Ascending aorta (tissue), 2 donors: ENCODE data around the gene BTG1. TPM values are rescaled to one million over a fixed set of nuclear protein-coding genes. Genes with fewer than 3 reads are reported as not detected.

ENCODE experiments used
- DNase-seq, 2 donors: peaks; one replicate each; pipeline ENCODE4 v3.0.0-alpha.2; 2019; ENCODE audit warnings: low spot score in 2 of 2
- H3K27ac ChIP-seq, 2 donors: fragments of 200-600 bp; sonication (generic); one replicate each; pipeline ENCODE4 v1.5.1; 2016 to 2017; ENCODE audit warnings: mild to moderate bottlenecking in 1 of 2
- H3K27me3 ChIP-seq: fragments of 200-600 bp; sonication (generic); one replicate; pipeline ENCODE4 v1.5.1; 2017
- H3K36me3 ChIP-seq, 2 donors: fragments of 200-600 bp; sonication (generic); one replicate each; pipeline ENCODE4 v1.5.1; 2016
- H3K4me1 ChIP-seq, 2 donors: fragments of 200-600 bp; sonication (generic); one replicate each; pipeline ENCODE4 v1.5.1; 2016 to 2017; ENCODE audit warnings: mild to moderate bottlenecking in 1 of 2
- H3K4me3 ChIP-seq, 2 donors: fragments of 200-600 bp; sonication (generic); one replicate each; pipeline ENCODE4 v1.5.1; 2016 to 2017; ENCODE audit warnings: mild to moderate bottlenecking in 1 of 2
- H3K9me3 ChIP-seq, 2 donors: fragments of 200-600 bp; sonication (generic); one replicate each; pipeline ENCODE4 v1.5.1; 2016
- intact Hi-C: fragments of 100-400 bp; cut with DNase I; formaldehyde crosslinking; loops from one replicate; pipeline ENCODE4 v1.15.1; 2023
- total RNA-seq: library from RNA; depleted of rRNA; stranded (reverse); fragments of >200 nt; gene quantifications from one replicate; pipeline ENCODE4 v1.1.0, GENCODE V29; 2016
- TF ChIP-seq, protein P1 (sequence below), 3 experiments: fragments of 200-600 bp in 2 of 3; fragments of 450-650 bp in 1 of 3; sonication (generic) in 2 of 3; IDR thresholded peaks; one replicate each; pipeline ENCODE4 v1.5.1; 2016 to 2019; ENCODE audit warnings: antibody characterized with exemption in 3 of 3, mild to moderate bottlenecking in 1 of 3, moderate library complexity in 1 of 3

Gene BTG1
- total RNA-seq, 1 donor from 2014 or later, result 17.3 TPM

DNA sequence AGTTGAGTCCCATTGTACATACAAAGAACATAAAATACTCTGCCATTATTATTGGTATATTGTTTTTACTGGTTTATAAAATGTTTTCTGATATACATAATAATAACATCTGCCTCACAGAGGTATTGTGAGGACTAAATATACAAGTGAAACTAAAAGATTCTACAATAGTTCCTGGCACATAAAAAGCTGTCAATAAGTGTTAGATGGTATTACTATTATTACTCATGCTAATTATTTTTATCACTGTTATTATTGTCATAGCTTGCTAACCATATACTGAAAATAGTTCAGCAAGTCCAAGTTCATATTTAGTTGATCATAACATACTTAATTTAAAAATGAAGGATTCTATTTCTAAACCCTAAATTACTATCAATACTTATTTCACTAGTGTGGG, 34.4 kb downstream of the BTG1 start:
- H3K27me3 ChIP-seq, result no peaks in the 10 kb centered on the region
- H3K4me1 ChIP-seq, result no peaks in the 10 kb centered on the region
- H3K27ac ChIP-seq, result no peak overlapping the region
- no peak overlapping the region for H3K4me3 ChIP-seq
- DNase-seq, result no peak
- intact Hi-C loops, result no loop called here
- no peaks in the 10 kb centered on the region for H3K9me3 ChIP-seq
- no peaks in the 10 kb centered on the region for H3K36me3 ChIP-seq
- TF ChIP-seq, protein P1, sequence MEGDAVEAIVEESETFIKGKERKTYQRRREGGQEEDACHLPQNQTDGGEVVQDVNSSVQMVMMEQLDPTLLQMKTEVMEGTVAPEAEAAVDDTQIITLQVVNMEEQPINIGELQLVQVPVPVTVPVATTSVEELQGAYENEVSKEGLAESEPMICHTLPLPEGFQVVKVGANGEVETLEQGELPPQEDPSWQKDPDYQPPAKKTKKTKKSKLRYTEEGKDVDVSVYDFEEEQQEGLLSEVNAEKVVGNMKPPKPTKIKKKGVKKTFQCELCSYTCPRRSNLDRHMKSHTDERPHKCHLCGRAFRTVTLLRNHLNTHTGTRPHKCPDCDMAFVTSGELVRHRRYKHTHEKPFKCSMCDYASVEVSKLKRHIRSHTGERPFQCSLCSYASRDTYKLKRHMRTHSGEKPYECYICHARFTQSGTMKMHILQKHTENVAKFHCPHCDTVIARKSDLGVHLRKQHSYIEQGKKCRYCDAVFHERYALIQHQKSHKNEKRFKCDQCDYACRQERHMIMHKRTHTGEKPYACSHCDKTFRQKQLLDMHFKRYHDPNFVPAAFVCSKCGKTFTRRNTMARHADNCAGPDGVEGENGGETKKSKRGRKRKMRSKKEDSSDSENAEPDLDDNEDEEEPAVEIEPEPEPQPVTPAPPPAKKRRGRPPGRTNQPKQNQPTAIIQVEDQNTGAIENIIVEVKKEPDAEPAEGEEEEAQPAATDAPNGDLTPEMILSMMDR (IDR thresholded peaks at IDR 0.05), result no peak

DNA sequence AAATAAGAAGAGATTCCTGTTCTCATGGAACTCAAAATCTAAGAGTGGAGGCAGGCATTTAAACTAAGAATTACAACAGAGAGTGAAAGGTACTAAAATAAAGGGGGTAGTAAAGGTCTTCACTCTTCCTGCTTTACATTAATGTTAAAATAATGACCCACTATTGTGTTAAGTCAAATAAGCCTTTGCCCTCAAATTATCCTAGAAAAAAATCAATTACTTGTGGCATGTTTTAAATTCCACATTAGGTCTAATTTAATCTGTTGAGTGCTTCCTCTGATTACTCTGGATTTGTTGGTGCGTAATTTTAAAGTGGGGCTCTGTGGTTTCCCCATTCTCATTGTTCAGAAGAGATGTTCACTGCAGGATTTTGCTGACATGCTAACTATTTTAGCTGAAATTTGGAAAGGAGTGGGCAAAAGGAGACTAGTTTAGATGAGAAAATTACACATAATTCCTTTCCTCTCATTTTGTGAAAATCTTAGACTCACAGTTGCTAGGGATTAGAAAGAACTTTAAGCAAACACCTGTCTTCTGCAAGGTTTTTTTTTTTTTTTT, 35.5 kb downstream of the BTG1 start:
- Histone ChIP-seq H3K27me3 (no peaks in the 10 kb centered on the region), H3K4me3 (no peak overlapping the region), H3K4me1 (no peaks in the 10 kb centered on the region), H3K9me3 (no peaks in the 10 kb centered on the region), H3K27ac (no peak overlapping the region), H3K36me3 (no peaks in the 10 kb centered on the region)
- intact Hi-C loops, result no loop called here
- no peak for DNase-seq
- TF ChIP-seq, protein P1 (IDR thresholded peaks at IDR 0.05), result no peak

DNA sequence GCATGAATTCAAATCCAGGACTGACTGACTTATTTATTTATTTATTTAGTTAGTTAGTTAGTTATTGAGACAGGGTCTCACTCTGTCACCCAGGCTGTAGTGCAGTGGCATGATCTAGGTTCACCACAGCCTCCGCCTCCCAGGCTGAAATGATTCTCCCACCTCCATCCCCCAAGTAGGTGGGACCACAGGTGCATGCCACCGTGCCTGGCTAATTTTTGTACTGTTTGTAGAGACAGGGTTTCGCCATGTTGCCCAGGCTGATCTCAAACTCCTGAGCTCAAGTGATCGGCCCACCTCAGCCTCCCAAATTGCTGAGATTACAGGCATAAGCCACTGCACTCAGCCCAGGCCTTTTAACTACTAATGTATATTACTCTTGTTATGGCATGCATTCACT, 36.0 kb downstream of the BTG1 start:
- H3K36me3 ChIP-seq, result no peaks in the 10 kb centered on the region
- H3K27me3 ChIP-seq, result no peaks in the 10 kb centered on the region
- intact Hi-C loops, result no loop called here
- H3K4me3 ChIP-seq, result no peak overlapping the region
- H3K27ac ChIP-seq, result no peak overlapping the region
- TF ChIP-seq, protein P1 (IDR thresholded peaks at IDR 0.05), result no peak
- no peaks in the 10 kb centered on the region for H3K4me1 ChIP-seq
- DNase-seq, result no peak
- no peaks in the 10 kb centered on the region for H3K9me3 ChIP-seq

GRCh38 chr12:92108651-92109050, 37.0 kb downstream of the BTG1 start:
- Histone ChIP-seq H3K4me3 (no peak overlapping the region), H3K27ac (no peak overlapping the region), H3K36me3 (no peaks in the 10 kb centered on the region), H3K4me1 (no peaks in the 10 kb centered on the region), H3K27me3 (no peaks in the 10 kb centered on the region), H3K9me3 (no peaks in the 10 kb centered on the region)
- no peak for DNase-seq
- TF ChIP-seq, protein P1 (IDR thresholded peaks at IDR 0.05), result no peak
- intact Hi-C loops, result no loop called here

DNA sequence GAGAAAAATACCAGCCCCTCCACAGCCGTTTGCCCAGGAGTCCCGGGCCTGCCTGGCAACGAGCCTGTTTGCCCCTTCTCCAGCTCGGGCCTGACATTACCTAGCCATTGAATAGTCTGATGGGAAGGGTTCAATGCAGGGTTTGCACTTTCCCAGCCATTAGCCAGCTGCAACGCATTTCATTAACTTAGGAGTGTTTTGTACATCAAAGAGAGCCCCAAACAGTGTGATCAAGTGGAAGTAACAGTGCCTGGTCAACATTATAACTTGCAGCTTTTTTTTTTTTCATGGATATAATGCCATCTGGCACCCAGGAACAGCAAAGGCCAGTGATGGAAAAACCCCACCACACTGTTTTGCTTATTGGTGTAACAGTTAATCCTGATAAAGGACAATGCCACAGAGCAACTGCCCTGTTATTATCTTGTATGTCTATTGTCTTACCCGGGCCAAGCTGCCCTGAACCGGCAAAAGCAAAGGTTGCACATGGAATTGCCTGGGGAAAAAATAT, 38.0 kb downstream of the BTG1 start:
- Histone ChIP-seq H3K4me1 (no peaks in the 10 kb centered on the region), H3K4me3 (no peak overlapping the region), H3K36me3 (no peaks in the 10 kb centered on the region), H3K27me3 (no peaks in the 10 kb centered on the region), H3K27ac (no peak overlapping the region), H3K9me3 (no peaks in the 10 kb centered on the region)
- intact Hi-C loops, result no loop called here
- TF ChIP-seq, protein P1 (IDR thresholded peaks at IDR 0.05), result no peak
- no peak for DNase-seq

GRCh38 chr12:92107094-92107493, 38.6 kb downstream of the BTG1 start:
- intact Hi-C loops, result no loop called here
- no peak for DNase-seq
- no peak overlapping the region for H3K4me3 ChIP-seq
- TF ChIP-seq, protein P1 (IDR thresholded peaks at IDR 0.05), result no peak
- no peaks in the 10 kb centered on the region for H3K36me3 ChIP-seq
- H3K4me1 ChIP-seq, result no peaks in the 10 kb centered on the region
- no peaks in the 10 kb centered on the region for H3K27me3 ChIP-seq
- H3K9me3 ChIP-seq, result no peaks in the 10 kb centered on the region
- H3K27ac ChIP-seq, result no peak overlapping the region
